NCI-H1105 treated with DMSO at 0.1 percent for 48 hours (cell line): ENCODE measurements around the gene SERF2.
"Not testable (repeated sequence)": the region's sequence is repeated elsewhere in the genome, so short reads cannot be mapped to it uniquely, and the experiment has no call there.

Experiments used
- DNase-seq: peaks from one replicate; lab custom pipeline; 2025; lab: John Stamatoyannopoulos, UW

Gene SERF2

DNA sequence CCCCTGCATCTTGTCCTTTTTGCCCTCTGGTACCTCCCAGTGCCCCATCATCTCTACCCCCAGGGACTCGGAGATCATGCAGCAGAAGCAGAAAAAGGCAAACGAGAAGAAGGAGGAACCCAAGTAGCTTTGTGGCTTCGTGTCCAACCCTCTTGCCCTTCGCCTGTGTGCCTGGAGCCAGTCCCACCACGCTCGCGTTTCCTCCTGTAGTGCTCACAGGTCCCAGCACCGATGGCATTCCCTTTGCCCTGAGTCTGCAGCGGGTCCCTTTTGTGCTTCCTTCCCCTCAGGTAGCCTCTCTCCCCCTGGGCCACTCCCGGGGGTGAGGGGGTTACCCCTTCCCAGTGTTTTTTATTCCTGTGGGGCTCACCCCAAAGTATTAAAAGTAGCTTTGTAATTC lies 1.5 kb downstream of the SERF2 start:
- no peak for DNase-seq

DNA sequence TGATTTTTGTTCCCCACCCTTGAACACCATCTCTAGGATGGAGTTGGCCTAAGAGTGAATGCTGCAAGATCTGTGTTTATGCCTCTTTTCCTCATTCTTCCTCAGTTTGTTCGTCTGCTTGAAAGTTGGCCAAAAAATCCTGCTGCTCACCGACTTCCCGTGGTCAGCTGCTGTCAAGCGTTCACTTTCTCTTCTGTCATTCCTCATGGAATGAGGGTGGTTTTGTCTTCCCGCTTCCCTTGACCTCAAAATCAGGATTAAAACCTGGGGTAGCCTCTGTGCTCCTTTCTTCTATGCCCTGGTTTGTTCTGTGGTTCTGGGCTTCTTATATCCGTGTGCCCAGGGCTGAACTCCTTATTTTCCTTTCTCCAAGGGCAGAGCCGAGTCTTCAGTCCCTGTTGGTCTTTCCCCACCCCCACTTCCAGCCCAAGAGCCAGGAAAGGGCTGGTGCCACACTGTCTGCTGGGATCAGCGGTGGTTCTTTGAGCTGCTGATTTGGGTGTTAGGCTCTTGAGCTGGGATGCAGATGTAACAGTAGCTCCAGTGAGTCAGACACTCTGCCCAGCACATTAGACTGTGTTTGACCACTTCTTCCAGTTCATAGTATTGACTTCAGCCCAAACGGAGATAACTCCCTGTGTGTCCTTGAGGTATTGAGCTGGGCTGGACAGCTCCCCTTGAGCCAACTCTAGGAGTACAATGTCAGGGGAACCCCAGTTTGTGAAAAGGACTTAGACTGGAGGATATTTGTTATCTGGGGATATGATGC lies 2.3 kb downstream of the SERF2 start:
- DNase-seq = no peak

DNA sequence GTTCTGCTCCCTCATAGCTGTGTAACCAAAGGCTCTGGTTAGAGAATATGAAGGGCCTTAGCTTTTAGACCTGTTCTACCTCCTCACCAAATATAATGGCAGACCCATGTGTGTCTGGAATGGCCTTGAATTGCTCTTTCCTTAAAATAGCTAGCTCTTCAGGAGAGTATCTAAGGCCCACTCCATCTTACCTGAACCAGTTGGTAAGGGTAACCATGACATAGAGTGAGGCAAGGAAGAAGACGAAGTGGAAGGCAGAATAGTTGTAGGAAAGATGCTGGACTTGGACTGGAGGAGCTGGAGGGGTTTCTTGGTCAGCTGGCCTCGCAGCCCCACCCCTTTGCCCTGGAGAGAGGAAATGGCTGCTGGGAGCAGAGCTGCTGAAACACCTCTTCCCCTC lies 3.1 kb downstream of the SERF2 start:
- no peak for DNase-seq

DNA sequence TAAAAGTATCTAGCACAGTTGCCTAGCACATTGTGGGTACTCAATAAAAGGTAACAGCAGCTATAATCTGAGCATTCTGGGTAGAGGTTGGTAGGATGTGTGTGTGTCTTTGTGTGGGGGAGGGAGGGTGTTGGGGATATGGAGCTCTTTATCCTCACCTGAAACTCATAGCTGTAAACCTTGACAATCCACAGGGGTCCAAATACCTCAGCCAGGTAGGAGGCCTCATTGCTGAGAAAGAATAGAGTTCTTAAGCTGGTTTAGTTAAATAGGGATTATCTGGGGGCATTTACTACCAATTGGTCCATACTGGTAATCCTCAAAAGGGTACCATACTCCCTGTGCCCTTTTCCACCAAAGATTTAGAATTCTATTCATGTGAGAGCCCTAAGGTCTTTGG lies 3.9 kb downstream of the SERF2 start:
- no peak for DNase-seq

DNA sequence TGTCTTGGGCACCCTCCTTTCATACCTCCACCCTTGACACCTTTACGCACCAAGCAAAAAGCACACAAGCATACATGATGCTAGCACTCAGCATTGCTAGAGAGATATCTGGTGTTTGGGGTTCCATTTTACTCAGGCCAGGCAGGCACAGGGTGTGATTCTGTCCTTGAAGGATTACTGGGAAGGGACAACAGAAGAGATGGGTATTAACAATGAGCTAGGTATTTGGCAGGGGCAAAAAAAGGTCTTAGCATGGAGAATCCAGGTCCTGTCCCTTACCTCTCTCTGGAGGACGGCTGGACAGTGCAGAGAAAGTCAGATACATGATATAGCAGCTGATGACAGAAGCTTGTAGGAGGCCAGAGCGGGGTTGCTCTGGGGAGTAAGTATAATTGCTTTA lies 4.4 kb downstream of the SERF2 start:
- DNase-seq = no peak

DNA sequence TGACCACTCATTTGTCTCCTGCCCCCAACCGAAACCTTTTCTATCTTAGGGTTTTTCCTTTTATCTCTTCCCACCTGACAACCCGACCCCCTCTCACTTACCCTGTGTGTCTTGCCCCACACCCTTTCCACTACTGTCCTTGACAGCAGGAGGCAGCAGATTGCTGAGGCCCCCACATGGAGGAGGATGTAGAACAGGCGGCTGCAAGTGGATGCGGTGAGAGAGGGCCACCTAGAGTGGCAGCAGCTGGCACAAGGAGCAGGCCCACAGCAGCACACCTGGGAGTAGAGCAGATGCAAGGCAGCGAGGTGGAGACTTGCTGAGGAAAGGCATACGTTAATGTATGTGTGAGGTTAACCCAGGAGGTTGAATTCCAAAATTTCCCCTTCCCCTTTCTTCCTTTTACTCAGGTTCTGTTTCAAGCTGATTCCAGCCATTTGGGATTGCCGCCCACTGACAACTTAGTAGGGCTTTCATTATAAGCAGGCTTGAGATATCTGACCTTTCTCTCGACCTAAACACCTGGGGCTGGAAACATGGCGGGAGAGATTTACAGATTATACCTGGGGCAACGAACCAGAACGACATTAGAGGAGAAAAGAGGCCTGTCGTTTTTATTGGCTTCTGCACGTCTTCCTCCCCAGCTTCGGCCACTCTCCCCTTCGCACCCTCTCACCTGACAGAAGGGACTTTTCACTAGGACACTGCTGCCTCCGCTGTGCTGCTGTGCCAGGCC lies 7.3 kb downstream of the SERF2 start:
- no peak for DNase-seq

DNA sequence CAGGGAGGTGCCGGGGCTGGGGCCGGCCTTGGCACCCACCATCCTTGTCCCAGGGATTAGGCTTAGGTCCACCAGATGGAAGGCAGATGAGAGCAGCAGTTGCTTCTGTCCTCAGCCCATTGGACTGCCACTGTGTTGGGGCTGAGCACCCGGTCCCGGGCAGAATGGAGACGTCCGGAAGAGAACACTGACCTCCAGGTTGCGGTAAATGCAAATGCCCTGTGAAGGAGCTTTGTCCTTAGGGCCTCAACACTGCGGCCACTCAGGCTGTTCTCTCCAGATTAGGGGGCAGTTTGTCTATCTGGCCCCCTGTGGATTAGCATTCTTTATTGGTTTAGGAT lies 7.8 kb downstream of the SERF2 start, which contains the start of gene SERINC4:
SERINC4 (minus strand) TSS at position 276 of the 341 bp plus-strand sequence; CDS start at position 42, 234 bp downstream.
- no peak for DNase-seq

DNA sequence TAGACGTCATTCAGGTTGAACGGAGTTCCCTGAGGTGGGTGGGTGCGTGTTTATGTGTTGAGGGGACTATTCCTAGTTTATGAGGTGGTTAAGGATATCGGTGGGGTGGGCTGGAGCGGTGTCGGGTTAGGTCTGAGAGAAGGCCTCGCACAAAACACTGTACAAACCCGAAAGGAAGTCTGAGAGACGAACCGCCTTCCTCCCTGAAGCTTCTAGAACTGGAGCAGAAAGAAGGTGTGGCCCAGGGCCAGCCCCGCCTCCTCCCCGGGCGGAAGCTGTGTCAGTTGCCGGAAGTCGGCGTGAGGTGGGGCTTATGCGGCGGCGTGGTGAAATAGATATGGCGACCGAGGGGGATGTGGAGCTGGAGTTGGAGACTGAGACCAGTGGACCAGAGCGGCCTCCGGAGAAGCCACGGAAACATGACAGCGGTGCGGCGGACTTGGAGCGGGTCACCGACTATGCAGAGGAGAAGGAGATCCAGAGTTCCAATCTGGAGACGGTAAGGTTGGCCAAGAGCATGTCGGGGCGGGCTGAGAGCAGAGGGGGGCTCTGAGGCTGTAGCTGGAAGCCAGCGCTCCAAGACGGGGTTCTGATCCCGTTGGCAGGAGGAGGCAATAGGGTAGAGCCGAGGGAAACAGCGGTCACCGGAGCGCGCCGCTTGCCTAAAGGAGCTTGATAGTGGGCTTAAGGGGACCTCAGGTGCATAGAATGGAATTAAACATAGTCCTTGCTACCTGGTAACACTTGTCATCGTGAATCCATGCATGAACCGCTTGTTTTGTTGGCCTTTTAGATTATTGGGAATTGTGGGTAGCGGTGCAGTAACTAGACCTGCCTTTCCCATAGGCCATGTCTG lies 8.4 kb downstream of the SERF2 start, which contains the start of gene HYPK:
HYPK (plus strand) TSS at position 314 of the 856 bp plus-strand sequence; CDS start at position 338, 24 bp downstream.
- peak; percentile 56 for DNase-seq

DNA sequence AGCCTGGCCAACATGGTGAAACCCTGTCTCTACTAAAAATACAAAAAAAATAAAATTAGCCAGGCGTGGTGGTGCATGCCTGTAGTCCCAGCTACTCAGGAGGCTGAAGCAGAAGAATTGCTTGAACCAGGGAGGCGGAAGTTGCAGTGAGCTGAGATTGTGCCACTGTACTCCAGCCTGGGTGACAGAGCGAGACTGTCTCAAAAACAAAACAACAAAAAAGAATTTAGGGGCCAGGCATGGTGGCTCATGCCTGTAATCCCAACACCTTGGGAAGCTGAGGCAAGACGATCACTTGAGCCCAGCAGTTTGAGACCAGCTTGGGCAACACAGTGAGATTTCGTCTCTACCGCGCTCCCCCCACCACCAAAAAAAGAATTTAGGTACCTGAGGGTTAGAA lies 10.6 kb downstream of the SERF2 start:
- not testable (repeated sequence) for DNase-seq

DNA sequence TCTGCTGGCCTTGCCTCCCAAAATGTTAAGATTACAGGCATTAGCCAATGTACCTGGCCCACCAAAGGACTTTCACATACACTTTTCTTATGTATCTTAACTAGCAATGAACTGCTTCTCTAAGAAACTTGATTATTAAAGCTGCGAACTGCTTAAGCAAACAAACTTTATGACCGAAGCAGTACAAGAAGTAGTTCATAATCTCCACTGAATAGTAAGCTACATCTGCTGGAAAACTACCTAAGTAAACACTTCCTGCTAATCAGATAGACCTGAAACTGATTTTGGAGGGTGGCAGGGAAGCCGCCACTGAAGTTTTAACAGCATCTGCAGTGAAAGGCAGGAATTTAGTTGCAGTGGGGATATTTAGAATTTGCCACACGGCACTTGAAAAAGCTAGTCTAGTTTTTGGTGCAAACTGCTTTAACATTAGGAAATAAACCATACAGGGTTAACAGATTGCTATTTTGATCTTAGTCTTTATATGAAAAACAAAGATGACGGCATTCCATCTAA lies 16.4 kb downstream of the SERF2 start:
- no peak for DNase-seq

DNA sequence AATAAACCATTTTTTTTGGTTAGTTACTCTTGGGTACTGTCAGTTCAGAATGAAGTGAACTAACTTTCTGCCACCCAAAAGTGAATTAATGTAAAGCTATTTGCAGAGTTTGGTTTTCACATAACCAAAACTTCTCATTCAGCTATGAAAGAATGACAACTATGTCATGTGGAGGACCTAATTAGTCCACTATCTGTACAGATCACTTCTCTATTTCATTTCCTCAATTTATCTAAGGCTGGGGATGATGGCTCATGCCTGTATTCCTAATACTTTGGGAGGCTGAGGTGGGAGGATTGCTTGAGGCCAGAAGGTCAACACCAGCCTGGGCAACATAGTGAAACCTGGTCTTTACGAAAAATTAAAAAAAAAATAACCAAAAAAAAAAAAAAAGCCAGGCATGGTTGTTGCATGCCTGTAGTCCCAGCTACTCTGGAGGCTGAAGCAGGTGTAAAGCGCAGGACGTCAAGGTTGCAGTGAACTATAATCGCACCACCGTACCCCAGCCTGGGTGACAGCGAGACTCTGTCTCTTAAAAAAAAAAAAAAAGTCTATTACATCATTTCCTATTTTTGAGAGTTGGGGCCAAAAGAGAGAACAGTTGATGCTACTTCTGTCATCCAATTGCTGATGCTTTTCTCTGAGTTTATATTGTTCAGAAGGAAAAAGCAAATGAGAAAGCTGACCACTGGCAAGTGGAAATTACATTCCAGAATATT lies 17.0 kb downstream of the SERF2 start:
- DNase-seq = no peak

DNA sequence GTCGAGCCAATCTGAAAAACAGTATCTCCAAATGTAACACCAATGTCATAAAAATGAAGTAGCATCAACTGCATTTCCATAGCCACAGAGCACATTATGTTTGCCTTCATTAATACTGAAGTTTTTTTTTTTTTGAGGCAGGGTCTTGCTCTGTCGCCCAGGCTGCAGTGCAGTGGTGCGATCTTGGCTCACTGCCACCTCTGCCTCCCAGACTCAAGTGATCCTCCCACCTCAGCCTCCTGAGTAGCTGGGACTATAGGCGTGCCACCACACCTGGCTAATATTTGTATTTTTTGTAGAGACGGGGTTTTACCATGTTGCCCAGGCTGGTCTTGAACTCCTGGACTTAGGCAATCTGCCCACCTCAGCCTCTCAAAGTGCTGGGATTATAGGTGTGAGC lies 22.9 kb downstream of the SERF2 start:
- DNase-seq = not testable (repeated sequence)

DNA sequence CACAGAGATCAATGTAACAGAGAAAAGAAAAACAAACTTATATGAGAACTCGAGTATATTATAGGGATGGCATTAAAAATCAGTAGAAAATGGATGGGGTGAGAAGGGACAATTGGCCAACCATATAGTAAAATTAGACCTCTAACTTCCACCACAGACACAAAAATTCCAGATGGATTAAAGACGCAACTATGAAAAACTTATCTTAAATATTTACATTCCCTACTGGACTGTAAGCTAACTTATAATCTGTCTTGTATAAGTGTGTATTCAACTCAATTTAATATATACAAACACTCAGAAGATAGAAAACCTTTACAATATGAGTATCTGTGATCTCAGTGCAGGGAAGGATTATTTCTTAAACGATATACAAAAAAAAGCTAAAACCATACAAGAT lies 29.4 kb downstream of the SERF2 start:
- no peak for DNase-seq

DNA sequence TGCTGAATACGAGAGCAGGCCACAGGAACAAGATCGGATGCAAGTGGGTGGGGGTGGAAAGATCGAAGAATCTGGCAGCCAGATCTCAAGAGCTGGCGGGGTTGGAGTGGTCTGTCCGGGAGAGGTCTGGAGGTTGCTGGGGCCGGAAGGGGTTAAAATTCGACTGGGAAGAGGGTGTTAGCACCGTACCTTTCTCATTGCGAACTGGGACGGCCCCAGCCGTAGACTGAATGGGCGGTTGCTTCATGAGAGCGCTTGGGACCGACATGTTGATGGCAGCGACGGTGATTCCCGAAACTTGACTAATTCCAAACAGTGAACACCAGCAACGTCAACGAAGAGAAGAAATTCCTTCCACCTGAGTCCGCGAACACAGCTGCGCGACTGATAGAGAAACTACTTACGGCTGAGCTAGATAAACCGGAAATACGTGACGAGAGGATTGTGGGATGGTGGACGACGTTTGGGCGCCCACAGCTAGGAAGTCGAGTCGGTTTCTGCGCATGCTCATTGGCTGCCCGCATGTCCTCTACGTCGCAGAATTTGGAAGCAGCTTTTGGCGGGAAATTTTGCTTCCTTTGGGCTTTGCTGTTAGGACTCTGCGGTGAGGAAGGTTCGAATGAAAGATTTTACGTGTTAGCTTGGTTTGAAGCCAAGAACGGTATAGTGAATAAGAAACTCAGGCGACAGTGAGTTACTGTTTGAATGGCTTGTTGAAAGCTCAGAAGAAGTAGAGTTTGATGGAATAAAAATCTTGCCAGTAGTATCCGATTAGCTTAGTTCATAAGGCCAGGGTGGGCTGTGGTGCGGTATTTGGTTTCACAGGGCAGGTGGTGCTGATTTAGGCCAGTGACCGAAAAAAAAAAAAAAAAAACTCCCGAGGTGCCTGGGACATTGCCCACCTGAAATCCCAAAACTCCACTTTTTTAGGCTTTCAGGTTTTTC lies 32.5 kb downstream of the SERF2 start, which contains the start of gene MFAP1:
MFAP1 (minus strand) TSS at position 389 of the 945 bp plus-strand sequence; CDS start at position 268, 121 bp downstream.
- DNase-seq = peak; percentile 88

DNA sequence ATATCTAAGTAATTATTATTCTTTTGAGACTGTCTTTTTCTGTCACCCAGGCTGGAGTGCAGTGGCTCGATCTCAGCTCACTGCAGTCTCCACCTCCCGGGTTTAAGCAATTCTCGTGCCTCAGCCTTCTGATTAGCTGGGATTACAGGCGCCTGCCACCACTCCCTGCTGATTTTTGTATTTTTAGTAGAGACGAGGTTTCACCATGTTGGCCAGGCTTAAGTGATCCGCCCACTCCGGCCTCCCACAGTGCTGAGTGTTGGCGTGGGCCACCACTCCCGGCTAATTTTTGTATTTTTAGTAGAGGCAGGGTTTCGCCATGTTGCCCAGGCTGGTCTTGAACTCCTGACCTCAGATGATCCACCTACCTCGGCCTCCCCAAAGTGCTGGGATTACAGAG lies 33.2 kb downstream of the SERF2 start:
- not testable (repeated sequence) for DNase-seq

DNA sequence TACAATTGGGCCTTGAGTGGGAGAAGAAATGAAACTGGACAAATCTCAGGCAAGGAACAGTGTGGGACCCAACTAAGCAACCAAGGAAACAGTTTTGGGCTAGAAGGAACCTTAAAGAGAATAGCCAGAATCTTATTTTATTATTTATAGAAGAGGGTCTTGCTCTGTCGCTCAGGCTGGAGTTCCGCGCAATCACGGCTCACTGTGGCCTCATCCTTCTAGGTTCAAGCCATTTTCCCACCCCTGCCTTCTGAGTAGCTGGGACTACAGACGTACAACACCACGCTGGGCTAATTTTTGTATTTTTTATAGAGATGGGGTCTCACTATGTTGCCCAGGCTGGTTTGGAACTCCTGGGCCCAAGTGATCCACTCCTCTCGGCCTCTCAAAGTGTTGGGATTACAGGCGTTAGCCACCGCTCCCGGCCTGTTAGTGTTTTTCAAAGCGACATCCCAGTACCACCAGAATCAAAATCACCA lies 33.9 kb downstream of the SERF2 start:
- no peak for DNase-seq

DNA sequence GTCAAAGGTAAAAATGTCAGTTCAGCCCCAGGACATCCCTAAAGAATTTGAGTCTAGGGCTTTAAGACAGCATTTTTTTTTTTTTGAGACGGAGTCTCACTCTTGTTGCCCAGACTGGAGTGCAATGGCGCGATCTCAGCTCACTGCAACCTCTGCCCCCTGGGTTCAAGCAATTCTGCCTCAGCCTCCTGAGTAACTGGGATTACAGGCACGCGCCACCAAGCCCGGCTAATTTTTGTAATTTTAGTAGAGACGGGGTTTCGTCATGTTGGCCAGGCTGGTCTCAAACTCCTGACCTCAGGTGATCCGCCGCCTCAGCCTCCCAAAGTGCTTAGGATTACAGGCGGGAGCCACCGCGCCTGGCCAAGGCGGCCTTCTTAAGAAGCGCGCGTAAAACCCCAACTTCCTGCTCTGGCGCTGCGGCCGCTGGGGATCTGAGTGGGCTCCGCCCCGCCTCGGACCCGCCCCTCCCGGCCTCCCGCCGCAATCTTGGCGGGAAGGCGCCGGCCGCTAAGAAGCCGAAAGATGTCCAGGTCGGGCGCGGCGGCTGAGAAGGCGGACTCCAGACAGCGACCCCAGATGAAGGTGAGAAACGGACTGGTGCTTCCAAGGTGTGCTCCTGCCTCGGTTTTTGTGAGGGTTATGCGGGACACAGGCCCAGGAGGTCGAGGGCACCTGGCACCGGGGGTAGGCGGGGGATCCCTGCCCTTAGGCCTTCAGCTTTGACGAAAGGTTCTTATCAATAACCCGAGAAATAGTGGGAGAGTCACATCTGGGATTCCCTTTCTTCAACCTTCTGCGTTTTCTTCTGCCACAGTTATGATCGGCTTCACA lies 34.6 kb downstream of the SERF2 start, which contains the start of gene WDR76:
WDR76 (plus strand) TSS at position 495 of the 834 bp plus-strand sequence; CDS start at position 526, 31 bp downstream.
- peak; percentile 67 for DNase-seq

DNA sequence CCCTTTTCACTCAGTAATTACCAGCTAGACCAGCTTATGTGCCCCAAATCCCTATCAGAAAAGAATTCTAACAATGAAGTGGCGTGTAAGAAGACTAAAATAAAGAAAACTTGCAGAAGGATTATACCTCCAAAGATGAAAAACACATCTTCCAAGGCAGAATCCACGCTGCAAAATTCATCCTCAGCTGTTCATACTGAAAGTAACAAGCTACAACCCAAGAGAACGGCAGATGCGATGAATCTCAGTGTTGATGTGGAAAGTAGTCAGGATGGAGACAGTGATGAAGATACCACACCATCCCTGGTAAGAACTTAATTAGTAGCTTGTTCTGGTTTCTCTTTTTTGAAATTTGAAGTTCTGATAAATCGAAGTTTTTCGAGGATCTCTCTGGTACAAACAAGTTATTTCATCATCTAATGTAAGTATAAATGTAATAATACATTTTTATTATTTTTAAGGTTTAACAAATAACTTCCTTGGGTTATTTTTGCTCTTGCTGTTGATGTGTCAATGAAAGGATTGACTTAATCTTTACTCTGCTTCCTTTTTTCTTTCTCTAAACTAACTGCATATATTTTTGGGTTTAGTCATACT lies 36.0 kb downstream of the SERF2 start:
- no peak for DNase-seq
